K562 (cell line): ENCODE results near the gene WNT6. TPM values are rescaled to one million over a fixed set of nuclear protein-coding genes. Genes with fewer than 3 reads are reported as not detected.

Source experiments
- ATAC-seq: fragments of 200-7000 bp; cut with Tn5 transposase; 3 replicates; pipeline ENCODE4 v1.9.1; 2020; ENCODE audit warnings: moderate library complexity
- BruUV-seq: library from RNA; stranded (reverse); fragments of 400-500 nt; replicated peaks from 2 replicates; lab custom pipeline; 2021; lab: Mats Ljungman, UMichigan
- CTCF ChIA-PET: fragments of 300-600 bp; formaldehyde crosslinking; extraction: SDS; loops from one replicate; lab custom pipeline; 2021; ENCODE audit warnings: low intra/inter-chr PET ratio; lab: Yijun Ruan, JAX
- POLR2A ChIA-PET: fragments of 300-600, 350-650 bp; sonication (Branson Sonifier 250); formaldehyde crosslinking; extraction: SDS; loops from one replicate; lab custom pipeline; 2021; ENCODE audit warnings: antibody characterized with exemption, inconsistent platforms; lab: Yijun Ruan, JAX
- DNase-seq, 4 experiments: peaks; one replicate each; pipeline versions ENCODE4 v3.0.0 to v3.0.0-alpha.2; 2011 to 2018; ENCODE audit warnings: low spot score in 3 of 4, mixed read lengths in 3 of 4; ENCODE audit errors: extremely low read depth in 1 of 4
- FAIRE-seq: peaks from 2 replicates; lab custom pipeline; 2011; peaks lifted over from hg19 to GRCh38; lab: Jason Lieb, UNC
- H2AFZ ChIP-seq: 2 replicates; pipeline ENCODE4 v1.6.0; 2011; ENCODE audit warnings: low read depth, low read length, control low read depth, inconsistent platforms
- H3K27ac ChIP-seq: fragments of 200-600 bp; 3 replicates; pipeline ENCODE4 v1.8.0; 2011; ENCODE audit warnings: low read depth, mild to moderate bottlenecking, control low read depth, inconsistent platforms, low read length, moderate library complexity, mixed read lengths; ENCODE audit errors: extremely low read depth
- H3K27me3 ChIP-seq, 2 experiments: fragments of 300-600 bp in 1 of 2; 2 replicates in 1 of 2; 3 replicates in 1 of 2; pipeline versions ENCODE4 v1.6.0 to v1.8.0; 2011; ENCODE audit warnings: inconsistent platforms in 2 of 2, low read length in 2 of 2, mild to moderate bottlenecking in 1 of 2, mixed read lengths in 1 of 2, moderate library complexity in 1 of 2; ENCODE audit not compliant: control insufficient read depth in 2 of 2, insufficient read depth in 2 of 2
- H3K36me3 ChIP-seq: fragments of 300-600 bp; 3 replicates; pipeline ENCODE4 v1.8.0; 2011; ENCODE audit warnings: mild to moderate bottlenecking, low read length, inconsistent platforms; ENCODE audit not compliant: control insufficient read depth, insufficient read depth
- H3K4me1 ChIP-seq, 2 experiments: fragments of 200-600 bp in 1 of 2; replicated peaks in 1 of 2; 2 replicates in 1 of 2; 3 replicates in 1 of 2; pipeline versions ENCODE4 v1.5.1 to v1.8.0; 2011; ENCODE audit warnings: inconsistent platforms in 2 of 2, low read length in 2 of 2, mild to moderate bottlenecking in 1 of 2, mixed read lengths in 1 of 2, moderate library complexity in 1 of 2; ENCODE audit not compliant: control insufficient read depth in 2 of 2, insufficient read depth in 2 of 2
- H3K4me2 ChIP-seq: 2 replicates; pipeline ENCODE4 v1.6.1; 2011; ENCODE audit warnings: low read length, control low read depth, inconsistent platforms, mixed read lengths; ENCODE audit not compliant: insufficient read depth
- H3K4me3 ChIP-seq: fragments of 200-600 bp; sonication (generic), shearing (Covaris generic); 2 replicates; pipeline ENCODE4 v1.5.1; 2016; ENCODE audit warnings: control low read depth, inconsistent platforms
- H3K79me2 ChIP-seq: fragments of 200-600 bp; 3 replicates; pipeline ENCODE4 v1.8.0; 2011; ENCODE audit warnings: low read length, inconsistent platforms; ENCODE audit not compliant: control insufficient read depth, insufficient read depth
- H3K9ac ChIP-seq, 2 experiments: 2 replicates each; pipeline versions ENCODE4 v1.6.0 to v1.6.1; 2011; ENCODE audit warnings: low read depth in 2 of 2, low read length in 2 of 2, control low read depth in 1 of 2, inconsistent platforms in 1 of 2, mild to moderate bottlenecking in 1 of 2, mixed read lengths in 1 of 2; ENCODE audit not compliant: insufficient read depth in 1 of 2
- H3K9me1 ChIP-seq: one replicate; pipeline ENCODE4 v1.6.0; 2011; ENCODE audit warnings: inconsistent platforms, mild to moderate bottlenecking, low read length, moderate library complexity; ENCODE audit not compliant: control insufficient read depth, insufficient read depth
- H3K9me3 ChIP-seq: replicated peaks from 2 replicates; pipeline ENCODE4 v1.5.1; 2011; ENCODE audit warnings: low read depth, low read length, inconsistent platforms; ENCODE audit not compliant: control insufficient read depth, insufficient read depth
- H4K20me1 ChIP-seq: replicated peaks from 2 replicates; pipeline ENCODE4 v1.6.1; 2011; ENCODE audit warnings: low read length, inconsistent platforms, mixed read lengths; ENCODE audit not compliant: control insufficient read depth, insufficient read depth
- ATF2 ChIP-seq: sonication (generic); formaldehyde crosslinking; IDR thresholded peaks from 2 replicates; pipeline ENCODE4 v1.8.1; 2022; ENCODE audit warnings: missing genetic modification reagents
- BRD9 ChIP-seq: fragments of 450-650 bp; IDR thresholded peaks from 2 replicates; pipeline ENCODE4 v1.6.1; 2018; ENCODE audit warnings: low read depth; ENCODE audit not compliant: partially characterized antibody
- DDX20 ChIP-seq: fragments of 450-650 bp; IDR thresholded peaks from 2 replicates; pipeline ENCODE4 v1.6.1; 2016; ENCODE audit warnings: missing genetic modification characterization, low read depth, mild to moderate bottlenecking, missing compliant biosample characterization, moderate library complexity
- HDAC3 ChIP-seq: fragments of 450-650 bp; IDR thresholded peaks from 2 replicates; pipeline ENCODE4 v1.6.1; 2018; ENCODE audit warnings: borderline replicate concordance, mild to moderate bottlenecking, moderate library complexity; ENCODE audit not compliant: partially characterized antibody
- IFI16 ChIP-seq: fragments of 250-450 bp; sonication (Bioruptor Pico); IDR thresholded peaks from 2 replicates; pipeline ENCODE4 v2.1.2; 2022; ENCODE audit warnings: mild to moderate bottlenecking, inconsistent platforms
- PHF21A ChIP-seq: fragments of 450-650 bp; IDR thresholded peaks from 2 replicates; pipeline ENCODE4 v1.6.1; 2017; ENCODE audit warnings: low read depth, borderline replicate concordance
- ZBTB33 ChIP-seq: sonication (generic); formaldehyde crosslinking; IDR thresholded peaks from 2 replicates; pipeline ENCODE4 v1.8.1; 2023; ENCODE audit warnings: mild to moderate bottlenecking, missing genetic modification reagents
- WGBS: fragments of 100-300 bp; shearing (Covaris generic); methylation state at CpG from one replicate; pipeline ENCODE4 v1.1.6; 2016; ENCODE audit warnings: low coverage, mixed read lengths; ENCODE audit not compliant: insufficient coverage; ENCODE audit errors: missing lambda C conversion rate; 5-methylcytosine and 5-hydroxymethylcytosine counted together
- in situ Hi-C: fragments of 300-500 bp; cut with MboI; formaldehyde crosslinking; loops from 4 replicates; pipeline ENCODE4 v1.15.0; 2018; ENCODE audit warnings: inconsistent platforms, mixed read lengths
- intact Hi-C: fragments of 100-400 bp; cut with micrococcal nuclease; formaldehyde crosslinking; loops from 2 replicates; pipeline ENCODE4 v1.14.2; 2022
- polyA plus RNA-seq, 8 experiments: library from polyadenylated mRNA; depleted of rRNA in 4 of 8; stranded (reverse) in 5 of 8; unstranded in 3 of 8; fragments of >200 nt; fragmentation: Nextera tagmentation in 2 of 8; fragmentation: Illumina TruSeq in 1 of 8; extraction: Ambion mirVana in 2 of 8; extraction: Trizol in 1 of 8; gene quantifications; 2 replicates each; pipeline versions ENCODE4 v1.2.1 to v1.2.3, GENCODE V29; 2011 to 2014; ENCODE audit warnings: inconsistent platforms in 1 of 8, missing spikeins in 1 of 8
- total RNA-seq, 7 experiments: library from RNA; depleted of rRNA in 6 of 7; stranded (reverse); fragments of >200 nt in 6 of 7; fragmentation: Illumina TruSeq in 2 of 7; extraction: Trizol in 2 of 7; gene quantifications; 2 replicates each; pipeline versions ENCODE4 v1.2.1 to v1.2.3, GENCODE V29; 2011 to 2021; ENCODE audit warnings: low replicate concordance in 1 of 7

WNT6 gene
- total and polyA plus RNA-seq, 9 of the 15 experiments (the other 6 are each of a cell fraction or from before 2014, with no cell fraction given) = not detected

GRCh38 chr2:218872645-218873358 lies 13.2 kb downstream of the WNT6 start:
- Histone ChIP-seq H3K9me1 (no peaks in the 10 kb centered on the region), H3K4me1 (peaks cover 0 to 14% of the 10 kb centered on the region in 2 experiments; a peak in 3 of 5 replicates), H3K4me2 (no peak overlapping the region), H2AFZ (no peak overlapping the region), H3K79me2 (no peaks in the 10 kb centered on the region), H3K9me3 (no peaks in the 10 kb centered on the region), H3K36me3 (no peaks in the 10 kb centered on the region), H3K27ac (no peak overlapping the region), H3K9ac (no peak overlapping the region), H3K4me3 (no peak overlapping the region), H4K20me1 (peaks cover 3% of the 10 kb centered on the region; the same call in 1 of the 2 replicates), H3K27me3 (peaks cover 6 to 38% of the 10 kb centered on the region in 2 experiments; a peak in 3 of 5 replicates)
- no TSS peak for BruUV-seq
- TF ChIP-seq HDAC3 (no peak), ATF2 (CRISPR knock-in tag) (no peak), DDX20 (tag) (no peak), PHF21A (no peak), IFI16 (CRISPR knock-in tag) (no peak), ZBTB33 (CRISPR knock-in tag) (no peak), BRD9 (no peak)
- POLR2A ChIA-PET = no interaction called here
- no peak; the same call in 2 of the 3 replicates for ATAC-seq
- FAIRE-seq = no peak
- in situ Hi-C loops = no loop called here
- no peak for DNase-seq
- intact Hi-C loops = no loop called here
- CTCF ChIA-PET = no interaction called here
- WGBS = 10% methylated on average over 11 of the region's 22 CpGs
